Liver (tissue), 9 donors: Measurements from ENCODE around the gene TENT5C. TPM values are rescaled to one million over a fixed set of nuclear protein-coding genes. Genes with fewer than 3 reads are reported as not detected.
A peak's percentile ranks its signal among the peaks of the same experiment; 100 is the strongest.

ENCODE experiments used
- DNase-seq: peaks from one replicate; pipeline ENCODE4 v3.0.0-alpha.2; 2017; ENCODE audit warnings: low spot score
- H3K27ac ChIP-seq, 2 donors: one replicate each; pipeline ENCODE4 v1.7.0; 2013; ENCODE audit warnings: inconsistent platforms in 2 of 2, low read length in 2 of 2, control low read depth in 1 of 2, low read depth in 1 of 2, mild to moderate bottlenecking in 1 of 2
- H3K27me3 ChIP-seq, 4 donors: one replicate each; pipeline versions ENCODE4 v1.6.1 to v1.7.0; 2013; ENCODE audit warnings: low read length in 3 of 4, inconsistent platforms in 1 of 4, mild to moderate bottlenecking in 1 of 4, moderate library complexity in 1 of 4; ENCODE audit not compliant: control insufficient read depth in 4 of 4, insufficient read depth in 4 of 4
- H3K36me3 ChIP-seq, 4 donors: one replicate each; pipeline versions ENCODE4 v1.6.1 to v1.7.0; 2013; ENCODE audit warnings: low read length in 3 of 4, mild to moderate bottlenecking in 3 of 4, low read depth in 1 of 4, moderate library complexity in 1 of 4; ENCODE audit not compliant: control insufficient read depth in 4 of 4, insufficient read depth in 3 of 4
- H3K4me1 ChIP-seq, 4 donors: one replicate each; pipeline versions ENCODE4 v1.6.1 to v1.7.0; 2013; ENCODE audit warnings: low read length in 3 of 4, mild to moderate bottlenecking in 3 of 4, moderate library complexity in 1 of 4; ENCODE audit not compliant: control insufficient read depth in 4 of 4, insufficient read depth in 4 of 4
- H3K4me3 ChIP-seq, 3 donors: one replicate each; pipeline versions ENCODE4 v1.6.1 to v1.7.0; 2013; ENCODE audit warnings: low read length in 3 of 3, control low read depth in 1 of 3, low read depth in 1 of 3, mild to moderate bottlenecking in 1 of 3
- H3K9ac ChIP-seq, 2 donors: one replicate each; pipeline ENCODE4 v1.7.0; 2013; ENCODE audit warnings: low read length in 2 of 2, mild to moderate bottlenecking in 2 of 2, moderate library complexity in 2 of 2, control low read depth in 1 of 2, low read depth in 1 of 2
- H3K9me3 ChIP-seq, 4 donors: one replicate each; pipeline versions ENCODE4 v1.6.1 to v1.7.0; 2013; ENCODE audit warnings: low read length in 3 of 4; ENCODE audit not compliant: control insufficient read depth in 4 of 4
- ATF3 ChIP-seq: IDR thresholded peaks from 2 replicates; pipeline ENCODE4 v1.6.1; 2016; ENCODE audit warnings: antibody characterized with exemption
- CTCF ChIP-seq: fragments of 150-350 bp; IDR thresholded peaks from 2 replicates; pipeline ENCODE4 v1.5.1; 2017; ENCODE audit warnings: improper control_type of control experiment, low read depth, low read length; ENCODE audit not compliant: missing input control
- EGR1 ChIP-seq, 2 donors: IDR thresholded peaks; 2 replicates each; pipeline ENCODE4 v1.6.1; 2016 to 2018; ENCODE audit warnings: antibody characterized with exemption in 2 of 2, low read depth in 2 of 2
- FOXA1 ChIP-seq: IDR thresholded peaks from 2 replicates; pipeline ENCODE4 v1.6.1; 2016; ENCODE audit warnings: antibody characterized with exemption
- FOXA2 ChIP-seq: IDR thresholded peaks from 2 replicates; pipeline ENCODE4 v1.6.1; 2016; ENCODE audit warnings: antibody characterized with exemption
- GABPA ChIP-seq, 2 donors: IDR thresholded peaks in 1 of 2; conservative IDR thresholded peaks in 1 of 2; 2 replicates each; pipeline ENCODE4 v1.6.1; 2016; ENCODE audit warnings: antibody characterized with exemption in 2 of 2, mild to moderate bottlenecking in 1 of 2, moderate library complexity in 1 of 2
- HNF4A ChIP-seq, 2 donors: conservative IDR thresholded peaks; 2 replicates each; pipeline ENCODE4 v1.6.1; 2016; ENCODE audit warnings: antibody characterized with exemption in 2 of 2, mild to moderate bottlenecking in 2 of 2
- HNF4G ChIP-seq: IDR thresholded peaks from 2 replicates; pipeline ENCODE4 v1.6.1; 2016; ENCODE audit warnings: antibody characterized with exemption
- JUND ChIP-seq, 2 donors: IDR thresholded peaks; 2 replicates each; pipeline ENCODE4 v1.6.1; 2016; ENCODE audit warnings: antibody characterized with exemption in 2 of 2
- MAX ChIP-seq: IDR thresholded peaks from 2 replicates; pipeline ENCODE4 v1.6.1; 2016; ENCODE audit warnings: antibody characterized with exemption
- NR2F2 ChIP-seq: IDR thresholded peaks from 2 replicates; pipeline ENCODE4 v1.6.1; 2016; ENCODE audit warnings: antibody characterized with exemption
- RAD21 ChIP-seq, 2 donors: IDR thresholded peaks; 2 replicates each; pipeline ENCODE4 v1.6.1; 2016; ENCODE audit warnings: antibody characterized with exemption in 2 of 2, mild to moderate bottlenecking in 2 of 2
- REST ChIP-seq: IDR thresholded peaks from 2 replicates; pipeline ENCODE4 v1.6.1; 2016; ENCODE audit warnings: antibody characterized with exemption, mild to moderate bottlenecking
- RXRA ChIP-seq, 2 donors: IDR thresholded peaks; 2 replicates each; pipeline ENCODE4 v1.6.1; 2017 to 2018; ENCODE audit warnings: antibody characterized with exemption in 2 of 2, mild to moderate bottlenecking in 1 of 2
- SP1 ChIP-seq: IDR thresholded peaks from 2 replicates; pipeline ENCODE4 v1.6.1; 2018; ENCODE audit warnings: antibody characterized with exemption, mild to moderate bottlenecking
- TAF1 ChIP-seq: conservative IDR thresholded peaks from 2 replicates; pipeline ENCODE4 v1.6.1; 2016; ENCODE audit warnings: antibody characterized with exemption, mild to moderate bottlenecking
- YY1 ChIP-seq: IDR thresholded peaks from 2 replicates; pipeline ENCODE4 v1.6.1; 2016; ENCODE audit warnings: antibody characterized with exemption, mild to moderate bottlenecking
- ZBTB33 ChIP-seq: IDR thresholded peaks from 2 replicates; pipeline ENCODE4 v1.6.1; 2016; ENCODE audit warnings: antibody characterized with exemption
- WGBS: extraction: QIAGEN DNeasy Blood & Tissue Kit; methylation state at CpG from one replicate; pipeline ENCODE4 v1.1.7; 2013; 5-methylcytosine and 5-hydroxymethylcytosine counted together
- polyA plus RNA-seq, 2 donors: library from polyadenylated mRNA; stranded (reverse) in 1 of 2; unstranded in 1 of 2; fragments of 200-250 nt in 1 of 2; fragments of >200 nt in 1 of 2; fragmentation: Nextera tagmentation in 1 of 2; extraction: Ambion mirVana in 1 of 2; gene quantifications; one replicate each; pipeline versions ENCODE4 v1.2.1 to v1.2.3, GENCODE V29; 2013 to 2015
- total RNA-seq, 2 donors: library from RNA; depleted of rRNA; stranded (reverse); fragments of >200 nt; gene quantifications; one replicate each; pipeline ENCODE4 v1.2.3, GENCODE V29; 2014
- donor health status: healthy.
- donor health status: healthy.
- donor health status: healthy.
- donor health status: healthy.
- donor health status: healthy.

TENT5C gene
- total and polyA plus RNA-seq, 4 donors, result 1.1 to 200 (median 4.8) TPM

GRCh38 chr1:117609471-117609911 is 3.6 kb downstream of the TENT5C start:
- peaks cover 1 to 25% (median 12%) of the 10 kb centered on the region in 4 donors for H3K4me1 ChIP-seq
- DNase-seq, result peak; percentile 50
- H3K4me3 ChIP-seq, result no peak overlapping the region
- no peaks in the 10 kb centered on the region for H3K36me3 ChIP-seq
- H3K27me3 ChIP-seq, result no peaks in the 10 kb centered on the region
- no peak overlapping the region for H3K9ac ChIP-seq
- WGBS, result 92% methylated on average over 12 of the region's 12 CpGs
- H3K9me3 ChIP-seq, result no peaks in the 10 kb centered on the region
- no peak for TF ChIP-seq HNF4A (conservative IDR thresholded peaks at IDR 0.05)
- H3K27ac ChIP-seq, result no peak overlapping the region

- WGBS, result 93% methylated on average over 4 of the region's 4 CpGs
- Histone ChIP-seq H3K4me1 (peaks cover 1 to 21% (median 12%) of the 10 kb centered on the region in 4 donors), H3K9ac (no peak overlapping the region)
Measured at GRCh38 chr1:117610036-117610435, 4.2 kb downstream of the TENT5C start.

GRCh38 chr1:117611121-117611601 is 5.3 kb downstream of the TENT5C start:
- 89% methylated on average over 5 of the region's 5 CpGs for WGBS
- TF ChIP-seq YY1 (no peak), SP1 (no peak), EGR1 (IDR thresholded peaks at IDR 0.05; ENCODE audit: low read depth in 2 of 2) (no peak), MAX (no peak), HNF4A (conservative IDR thresholded peaks at IDR 0.05) (no peak), HNF4G (no peak), TAF1 (no peak), FOXA2 (no peak), CTCF (no peak), REST (no peak), RXRA (IDR thresholded peaks at IDR 0.05) (no peak), GABPA (IDR thresholded peaks at IDR 0.05 in 1 of 2, conservative IDR thresholded peaks at IDR 0.05 in 1 of 2) (no peak), FOXA1 (no peak), RAD21 (IDR thresholded peaks at IDR 0.05) (no peak), JUND (IDR thresholded peaks at IDR 0.05) (no peak), ZBTB33 (no peak), NR2F2 (no peak), ATF3 (no peak)
- Histone ChIP-seq H3K9ac (no peak overlapping the region), H3K27ac (no peak overlapping the region), H3K36me3 (no peaks in the 10 kb centered on the region), H3K4me3 (no peak overlapping the region), H3K27me3 (no peaks in the 10 kb centered on the region), H3K4me1 (peaks cover 0 to 19% (median 10%) of the 10 kb centered on the region in 4 donors), H3K9me3 (no peaks in the 10 kb centered on the region)
- DNase-seq, result peak; percentile 72

More at GRCh38 chr1:117610036-117610435, 4.2 kb downstream of the TENT5C start:
- Histone ChIP-seq H3K27me3 (no peaks in the 10 kb centered on the region), H3K36me3 (no peaks in the 10 kb centered on the region), H3K9me3 (no peaks in the 10 kb centered on the region), H3K27ac (no peak overlapping the region), H3K4me3 (no peak overlapping the region)
- TF ChIP-seq MAX, result no peak
- DNase-seq, result no peak
